ENCODE data around the gene MYT1.

DNA sequence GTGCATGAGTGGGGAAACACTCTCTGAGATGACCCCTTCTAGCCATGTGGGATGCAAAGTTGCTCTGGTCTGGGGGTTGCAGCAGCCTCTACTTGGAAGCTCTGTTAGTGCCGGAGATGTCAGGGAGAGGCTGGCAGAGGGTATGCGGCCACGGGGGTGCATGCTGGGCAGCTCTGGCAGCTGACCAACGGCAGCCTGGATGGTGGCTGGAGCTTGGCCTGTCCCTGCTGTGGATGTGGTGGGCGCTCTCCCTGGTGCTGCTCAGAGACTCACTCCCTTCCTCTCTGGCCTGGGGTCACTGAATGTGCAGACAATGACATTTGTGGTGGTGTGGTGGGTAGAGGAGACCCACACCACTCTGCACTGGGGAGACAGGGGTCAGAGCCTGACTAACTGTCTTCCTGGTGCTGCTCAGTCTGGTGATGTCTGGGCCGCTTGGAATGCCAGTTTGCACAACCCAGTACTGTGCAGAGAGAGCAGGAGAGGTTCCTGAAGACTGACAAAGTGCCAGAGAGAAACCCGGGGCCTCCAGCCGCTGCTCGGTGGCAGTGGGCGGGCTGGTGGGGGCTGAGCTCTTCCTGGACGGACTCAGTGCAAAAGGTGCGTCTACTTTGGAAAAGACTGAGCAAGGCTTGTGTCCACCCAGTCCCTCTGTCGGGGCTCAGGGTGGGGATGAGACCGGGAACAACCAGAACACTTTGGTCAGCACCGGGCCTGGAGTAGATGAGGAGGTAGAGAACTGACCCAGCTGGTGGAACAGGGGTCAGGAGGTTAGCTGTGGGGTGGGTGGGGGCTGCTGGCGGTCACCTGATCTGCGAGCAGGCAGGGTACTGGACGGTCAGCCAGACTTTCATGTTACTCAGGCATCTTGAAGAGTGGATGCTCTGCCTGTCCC lies 2.7 kb downstream of the MYT1 start:
- TF ChIP-seq POLR2A (IDR thresholded peaks at IDR 0.05; ENCODE audit: low read length) = no peak
- TF ChIP-seq GATA1 (IDR thresholded peaks at IDR 0.05; ENCODE audit: low read depth, low read length) = no peak

Data from erythroblast (primary cell).